Cardiac fibroblast (primary cell): ENCODE results near the gene GSAP.

Source experiments
- DNase-seq, 2 donors: peaks; one replicate each; pipeline versions ENCODE4 v3.0.0 to v3.0.0-alpha.2; 2010; ENCODE audit warnings: low read depth in 2 of 2
- H3K4me3 ChIP-seq, 2 donors: replicated peaks in 1 of 2; 1 replicate in 1 of 2; 2 replicates in 1 of 2; pipeline ENCODE4 v1.5.1; 2011; ENCODE audit warnings: low read depth in 2 of 2, low read length in 2 of 2, mild to moderate bottlenecking in 2 of 2, moderate library complexity in 1 of 2
- TF ChIP-seq, protein P1 (sequence below): IDR thresholded peaks from one replicate; pipeline ENCODE4 v1.5.1; 2011; ENCODE audit warnings: low read depth, mild to moderate bottlenecking, low read length, inconsistent platforms

The GSAP gene

DNA sequence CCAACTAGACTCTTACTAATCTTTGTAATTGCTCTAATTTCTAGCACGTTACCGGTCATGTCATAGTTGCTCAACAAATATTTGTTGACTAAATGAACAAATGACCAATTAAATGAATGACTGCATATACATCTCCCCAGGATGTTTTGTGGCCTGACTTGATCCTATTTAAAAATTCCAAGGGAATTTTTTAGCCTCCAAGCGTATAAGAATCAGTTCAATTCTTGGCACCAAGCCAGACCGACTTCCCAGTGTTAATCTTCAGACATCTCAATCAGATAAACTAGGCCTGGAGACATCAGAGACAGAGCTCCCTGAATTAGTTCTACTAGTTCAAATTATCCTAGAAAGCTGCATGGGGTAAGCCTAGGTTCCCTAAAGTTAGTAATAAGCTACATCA is 96.0 kb downstream of the GSAP start:
- TF ChIP-seq, protein P1, sequence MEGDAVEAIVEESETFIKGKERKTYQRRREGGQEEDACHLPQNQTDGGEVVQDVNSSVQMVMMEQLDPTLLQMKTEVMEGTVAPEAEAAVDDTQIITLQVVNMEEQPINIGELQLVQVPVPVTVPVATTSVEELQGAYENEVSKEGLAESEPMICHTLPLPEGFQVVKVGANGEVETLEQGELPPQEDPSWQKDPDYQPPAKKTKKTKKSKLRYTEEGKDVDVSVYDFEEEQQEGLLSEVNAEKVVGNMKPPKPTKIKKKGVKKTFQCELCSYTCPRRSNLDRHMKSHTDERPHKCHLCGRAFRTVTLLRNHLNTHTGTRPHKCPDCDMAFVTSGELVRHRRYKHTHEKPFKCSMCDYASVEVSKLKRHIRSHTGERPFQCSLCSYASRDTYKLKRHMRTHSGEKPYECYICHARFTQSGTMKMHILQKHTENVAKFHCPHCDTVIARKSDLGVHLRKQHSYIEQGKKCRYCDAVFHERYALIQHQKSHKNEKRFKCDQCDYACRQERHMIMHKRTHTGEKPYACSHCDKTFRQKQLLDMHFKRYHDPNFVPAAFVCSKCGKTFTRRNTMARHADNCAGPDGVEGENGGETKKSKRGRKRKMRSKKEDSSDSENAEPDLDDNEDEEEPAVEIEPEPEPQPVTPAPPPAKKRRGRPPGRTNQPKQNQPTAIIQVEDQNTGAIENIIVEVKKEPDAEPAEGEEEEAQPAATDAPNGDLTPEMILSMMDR: no peak
- no peak overlapping the region for H3K4me3 ChIP-seq
- no peak for DNase-seq

DNA sequence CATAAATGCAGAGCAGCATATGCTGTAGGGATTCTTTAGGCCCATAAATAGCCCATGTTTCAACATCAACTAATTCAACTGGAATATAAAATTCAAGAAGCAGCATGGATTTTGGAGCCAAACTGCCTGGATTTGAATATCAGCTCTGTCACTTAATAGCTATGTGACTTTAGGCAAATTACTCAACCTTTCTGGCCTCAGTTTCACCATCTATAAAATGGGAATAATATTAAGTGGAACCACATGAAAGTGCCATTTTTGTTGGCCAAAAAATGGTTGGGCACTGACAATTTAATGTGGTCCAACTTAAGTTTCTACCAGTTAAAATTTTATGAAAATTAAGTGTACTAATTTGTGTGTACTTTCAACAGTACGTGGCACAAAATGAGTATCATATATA is 98.1 kb downstream of the GSAP start:
- H3K4me3 ChIP-seq: no peak overlapping the region
- TF ChIP-seq, protein P1: no peak
- no peak for DNase-seq

DNA sequence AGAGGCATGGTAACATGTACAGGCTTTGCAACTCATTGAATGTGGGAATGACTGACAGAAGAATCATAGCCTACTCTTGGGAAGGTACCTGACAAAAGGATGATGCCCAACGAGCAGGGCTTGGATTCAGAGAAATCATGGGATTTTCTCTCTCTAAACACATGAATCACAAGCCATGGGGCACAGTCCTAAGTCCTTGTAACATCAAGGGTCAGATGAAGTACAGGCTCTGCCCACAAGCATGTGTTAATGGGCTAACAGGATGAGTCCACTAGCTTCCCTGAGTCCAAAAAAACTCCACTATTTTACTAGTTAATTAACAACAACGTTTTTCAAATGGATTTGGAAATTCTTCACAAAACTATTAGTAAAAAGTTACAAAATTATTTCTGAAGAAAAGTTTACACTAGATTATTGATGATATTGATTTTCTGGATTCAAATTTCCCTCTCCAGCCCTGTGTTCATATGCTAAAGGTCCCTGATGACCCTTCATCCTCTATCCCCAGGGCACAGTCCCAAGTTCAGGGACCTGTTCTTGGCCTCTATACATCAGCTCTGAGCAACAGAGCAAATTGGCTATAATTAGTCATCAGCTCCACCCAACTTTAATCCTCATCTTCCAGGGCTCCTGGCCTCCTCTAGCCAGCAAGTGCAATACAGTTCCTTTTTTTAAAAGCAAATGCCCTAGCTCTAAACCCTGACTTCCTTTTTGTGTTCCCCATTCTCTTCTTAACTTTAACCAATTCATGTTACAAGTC is 99.8 kb downstream of the GSAP start:
- TF ChIP-seq, protein P1: no peak
- no peak for DNase-seq
- no peak overlapping the region for H3K4me3 ChIP-seq

DNA sequence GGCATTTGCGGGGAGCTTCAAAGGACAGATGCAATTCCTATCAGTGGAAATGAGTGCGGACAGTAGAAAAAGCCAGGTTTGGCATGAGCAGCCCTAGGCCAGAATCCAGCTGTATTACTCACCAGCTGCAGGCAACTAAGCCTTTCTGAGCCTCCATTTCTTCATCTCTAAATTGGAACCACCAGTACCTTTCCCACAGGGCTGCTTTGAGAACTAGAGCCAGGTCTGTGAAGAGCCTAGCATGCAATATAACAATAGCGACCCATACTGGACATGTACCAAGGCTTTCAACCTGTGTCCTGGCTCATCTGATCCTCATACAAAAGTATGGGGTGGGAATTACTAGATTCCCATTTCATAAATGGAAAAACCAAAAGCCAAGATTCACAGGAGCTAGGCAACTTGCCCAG is 101.0 kb downstream of the GSAP start:
- DNase-seq: peak; percentile 17 to 39
- TF ChIP-seq, protein P1: no peak
- H3K4me3 ChIP-seq: no peak overlapping the region

DNA sequence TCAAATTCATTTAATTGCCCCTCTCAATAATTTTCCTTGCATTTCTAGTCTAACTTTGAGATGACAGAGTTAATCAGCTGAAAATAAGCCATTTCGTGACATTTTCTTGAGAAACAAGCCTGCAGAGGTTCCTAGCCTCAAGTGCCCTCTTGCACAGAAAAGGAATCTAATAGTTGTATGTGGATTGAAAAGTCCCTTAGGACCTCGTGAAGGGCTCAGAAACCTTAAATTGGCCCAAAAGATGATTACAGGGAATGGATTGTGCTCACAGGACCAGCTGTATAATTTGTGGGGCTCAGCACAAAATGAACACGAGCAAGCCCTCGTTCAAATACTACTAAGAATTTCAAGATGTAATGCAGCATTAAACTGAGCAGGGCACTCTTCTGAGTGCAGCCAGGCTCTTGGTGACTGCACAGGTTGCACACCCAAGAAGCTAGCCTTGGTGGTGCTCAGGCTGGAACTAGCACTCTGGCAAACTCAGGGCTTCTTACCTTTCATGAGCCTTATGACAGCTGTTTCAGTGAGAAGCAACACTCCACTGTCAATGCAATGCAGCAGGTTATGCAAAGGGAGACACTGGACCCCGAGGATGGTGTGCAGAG is 102.2 kb downstream of the GSAP start:
- TF ChIP-seq, protein P1: no peak
- no peak for DNase-seq

DNA sequence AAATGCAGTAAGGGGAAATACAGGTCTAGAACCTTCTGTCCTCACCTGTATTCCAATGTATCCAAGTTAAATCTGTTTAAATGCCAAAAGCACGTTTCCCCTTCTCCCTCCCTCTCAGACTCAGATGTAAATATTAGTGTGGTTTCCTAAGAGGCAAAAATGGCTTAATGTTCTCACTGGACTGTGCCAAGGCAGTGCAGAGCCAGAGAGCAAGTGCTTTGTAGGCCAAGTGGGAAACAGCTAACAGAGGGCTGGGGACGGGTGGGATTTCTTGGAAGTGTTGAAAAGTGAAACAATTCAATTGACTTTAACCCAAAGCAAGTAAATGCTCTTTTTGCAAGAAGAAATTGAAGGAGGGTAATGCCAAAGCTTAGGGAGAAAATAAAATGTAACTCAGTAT is 103.1 kb downstream of the GSAP start:
- DNase-seq: no peak
- H3K4me3 ChIP-seq: no peak overlapping the region
- TF ChIP-seq, protein P1: no peak

More for the DNA sequence above, 102.2 kb downstream of the GSAP start:
- no peak overlapping the region for H3K4me3 ChIP-seq
